Upper lobe of left lung (tissue), 6 donors: ENCODE results near the gene SBSN. TPM values are rescaled to one million over a fixed set of nuclear protein-coding genes. Genes with fewer than 3 reads are reported as not detected.
A peak's percentile ranks its signal among the peaks of the same experiment; 100 is the strongest.

ENCODE experiments used
- ATAC-seq, 2 donors: fragments of 200-7000 bp; cut with Tn5 transposase; one replicate each; pipeline ENCODE4 v1.9.1; 2022; ENCODE audit warnings: mild to moderate bottlenecking in 2 of 2, moderate library complexity in 2 of 2; ENCODE audit not compliant: low FRiP score in 2 of 2
- DNase-seq, 2 donors: peaks; one replicate each; pipeline ENCODE4 v3.0.0-alpha.2; 2019 to 2020
- H3K27ac ChIP-seq, 4 donors: fragments of 200-600 bp; sonication (generic); one replicate each; pipeline ENCODE4 v1.5.1; 2016 to 2019
- H3K27me3 ChIP-seq, 4 donors: fragments of 200-600 bp; sonication (generic); one replicate each; pipeline ENCODE4 v1.5.1; 2017 to 2019
- H3K36me3 ChIP-seq, 4 donors: fragments of 200-600 bp; sonication (generic); one replicate each; pipeline ENCODE4 v1.5.1; 2016 to 2019
- H3K4me1 ChIP-seq, 4 donors: fragments of 200-600 bp; sonication (generic); one replicate each; pipeline ENCODE4 v1.5.1; 2018 to 2019
- H3K4me3 ChIP-seq, 4 donors: fragments of 200-600 bp; sonication (generic); one replicate each; pipeline ENCODE4 v1.5.1; 2017 to 2019; ENCODE audit warnings: mild to moderate bottlenecking in 2 of 4, moderate library complexity in 1 of 4
- H3K9me3 ChIP-seq, 4 donors: fragments of 200-600 bp; sonication (generic); one replicate each; pipeline ENCODE4 v1.5.1; 2018 to 2019
- EP300 ChIP-seq, 4 donors: sonication (generic); formaldehyde crosslinking; IDR thresholded peaks; one replicate each; pipeline ENCODE4 v1.5.1; 2017; ENCODE audit warnings: antibody characterized with exemption in 4 of 4, control low read depth in 2 of 4
- POLR2A ChIP-seq, 4 donors: fragments of 450-650 bp; IDR thresholded peaks; one replicate each; pipeline ENCODE4 v1.5.1; 2016 to 2017; ENCODE audit warnings: antibody characterized with exemption in 4 of 4, mild to moderate bottlenecking in 2 of 4
- POLR2AphosphoS5 ChIP-seq, 2 donors: sonication (generic); formaldehyde crosslinking; IDR thresholded peaks; one replicate each; pipeline ENCODE4 v1.5.1; 2017; ENCODE audit warnings: antibody characterized with exemption in 2 of 2
- WGBS, 2 donors: methylation state at CpG; one replicate each; pipeline ENCODE4 v1.1.5; 2017 to 2018; 5-methylcytosine and 5-hydroxymethylcytosine counted together
- total RNA-seq, 6 donors: library from RNA; depleted of rRNA in 4 of 6; stranded (reverse); fragments of >200 nt in 4 of 6; gene quantifications; one replicate each; pipeline versions ENCODE4 v1.1.0 to v1.2.1, GENCODE V29; 2016 to 2021
- TF ChIP-seq, protein P1 (sequence below), 6 experiments: fragments of 450-650 bp in 4 of 6; fragments of 200-600 bp in 2 of 6; sonication (generic) in 2 of 6; IDR thresholded peaks; one replicate each; pipeline ENCODE4 v1.5.1; 2016 to 2019; ENCODE audit warnings: antibody characterized with exemption in 6 of 6
- donor health status: DM: no; HTN: no; CAD: no; lungs with moderate emphysema.
- donor health status: DM: no; HTN: yes; CAD: no; lungs with severe emphysema.

The SBSN gene
- total RNA-seq, 6 donors from 2014 or later, result not detected

DNA sequence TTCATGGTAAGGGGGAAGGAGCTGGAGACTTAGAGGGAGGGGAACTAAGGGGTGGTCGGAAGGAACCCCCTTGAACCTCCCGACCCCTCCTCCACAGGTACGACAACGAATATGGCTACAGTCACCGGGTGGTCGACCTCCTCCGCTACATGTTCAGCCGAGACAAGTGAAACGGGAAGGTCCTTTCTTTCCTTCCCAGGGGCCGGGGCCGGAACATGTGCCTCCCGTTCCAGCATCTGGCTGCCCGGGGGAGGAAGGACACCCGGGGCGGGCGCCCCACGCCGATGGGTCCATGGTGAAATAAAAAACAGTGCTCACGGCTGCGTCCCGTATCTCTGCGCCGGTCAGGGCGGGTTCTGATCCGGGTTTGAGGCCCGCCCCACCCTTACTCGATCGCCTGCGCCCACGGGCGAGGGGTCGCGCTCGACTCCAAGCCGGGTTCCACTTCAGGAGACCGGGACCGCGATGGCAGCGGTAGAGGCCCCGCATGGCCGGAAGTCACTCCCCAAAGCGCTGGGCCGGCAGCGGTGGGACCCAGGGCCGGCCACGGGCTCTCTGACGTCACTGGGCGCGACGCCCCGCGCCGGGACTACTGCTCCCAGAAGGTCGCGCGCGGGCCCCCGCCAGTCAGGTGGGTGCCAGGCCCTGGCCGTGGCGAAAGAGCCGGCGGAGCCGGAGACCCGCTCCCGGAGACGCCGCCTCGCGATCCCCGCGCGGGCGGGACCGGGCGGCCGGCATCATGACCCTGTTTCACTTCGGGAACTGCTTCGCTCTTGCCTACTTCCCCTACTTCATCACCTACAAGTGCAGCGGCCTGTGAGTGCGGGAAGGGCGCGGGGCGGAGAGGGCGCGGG, 17.1 kb upstream of the SBSN start, which contains the start of gene TMEM147:
Gene TMEM147, plus strand, starts transcription at position 626 of the 854 bp plus-strand sequence. Its CDS starts 114 bp downstream, at position 740.
- Histone ChIP-seq H3K4me1 (peaks cover 18 to 28% (median 20%) of the 10 kb centered on the region in 4 donors), H3K9me3 (no peaks in the 10 kb centered on the region), H3K27me3 (no peaks in the 10 kb centered on the region), H3K36me3 (peaks cover 0 to 8% (median 2%) of the 10 kb centered on the region in 4 donors), H3K27ac (peak within 1 kb of the TSS; percentile 77 to 90 (median 85)), H3K4me3 (peak within 1 kb of the TSS; percentile 69 to 95 (median 81))
- DNase-seq (peak; percentile 97 to 99), ATAC-seq (peak; percentile 92 to 97)
- TF ChIP-seq EP300 (IDR thresholded peaks at IDR 0.05), result no peak
- peak; percentile 67 to 82 for TF ChIP-seq POLR2AphosphoS5 (IDR thresholded peaks at IDR 0.05)
- peak in 3 of 4 donors; percentile 41 to 77 (median 42) for TF ChIP-seq POLR2A (IDR thresholded peaks at IDR 0.05)
- TF ChIP-seq, protein P1, sequence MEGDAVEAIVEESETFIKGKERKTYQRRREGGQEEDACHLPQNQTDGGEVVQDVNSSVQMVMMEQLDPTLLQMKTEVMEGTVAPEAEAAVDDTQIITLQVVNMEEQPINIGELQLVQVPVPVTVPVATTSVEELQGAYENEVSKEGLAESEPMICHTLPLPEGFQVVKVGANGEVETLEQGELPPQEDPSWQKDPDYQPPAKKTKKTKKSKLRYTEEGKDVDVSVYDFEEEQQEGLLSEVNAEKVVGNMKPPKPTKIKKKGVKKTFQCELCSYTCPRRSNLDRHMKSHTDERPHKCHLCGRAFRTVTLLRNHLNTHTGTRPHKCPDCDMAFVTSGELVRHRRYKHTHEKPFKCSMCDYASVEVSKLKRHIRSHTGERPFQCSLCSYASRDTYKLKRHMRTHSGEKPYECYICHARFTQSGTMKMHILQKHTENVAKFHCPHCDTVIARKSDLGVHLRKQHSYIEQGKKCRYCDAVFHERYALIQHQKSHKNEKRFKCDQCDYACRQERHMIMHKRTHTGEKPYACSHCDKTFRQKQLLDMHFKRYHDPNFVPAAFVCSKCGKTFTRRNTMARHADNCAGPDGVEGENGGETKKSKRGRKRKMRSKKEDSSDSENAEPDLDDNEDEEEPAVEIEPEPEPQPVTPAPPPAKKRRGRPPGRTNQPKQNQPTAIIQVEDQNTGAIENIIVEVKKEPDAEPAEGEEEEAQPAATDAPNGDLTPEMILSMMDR (IDR thresholded peaks at IDR 0.05), result peak in 2 of 6 experiments; percentile 24
- WGBS, 2 donors, result 0 to 2% methylated on average over 40 to 56 of the region's 85 CpGs

DNA sequence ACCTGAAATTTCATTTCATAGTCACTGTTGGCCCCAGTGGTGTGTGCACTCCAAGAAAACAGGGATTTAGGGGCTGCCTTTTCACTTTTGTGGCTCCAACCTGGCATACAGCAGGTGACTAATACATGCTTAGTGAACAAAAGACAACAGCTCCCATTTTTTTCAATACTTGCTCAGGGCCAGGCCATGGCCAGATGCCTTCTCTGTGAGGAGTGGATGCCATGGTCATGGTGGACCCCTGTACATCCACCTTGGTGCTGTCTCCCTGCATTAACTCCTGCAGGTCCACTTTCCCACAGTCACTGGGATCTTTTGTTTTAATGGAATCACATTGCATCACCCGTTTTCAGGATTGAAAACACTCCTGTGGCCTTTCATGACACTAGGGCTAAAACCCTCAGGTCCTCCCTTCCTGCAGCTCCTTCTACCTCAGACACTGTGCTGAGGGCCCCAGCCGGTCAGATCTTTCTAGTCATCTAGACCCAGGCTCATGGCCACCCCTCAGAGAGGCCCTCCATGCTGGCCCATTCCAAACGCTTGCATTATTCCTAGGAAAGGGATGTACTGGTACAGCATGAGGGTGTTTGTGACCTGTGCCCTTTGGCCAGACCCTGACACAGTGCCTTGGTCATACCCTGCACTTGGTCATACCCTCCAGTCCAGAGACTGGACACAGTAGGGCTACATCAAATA, 16.1 kb upstream of the SBSN start:
- ATAC-seq (no peak), DNase-seq (no peak)
- Histone ChIP-seq H3K27ac (peak overlapping the region in 2 of 4 donors; percentile 77 to 87), H3K36me3 (peaks cover 0 to 8% (median 2%) of the 10 kb centered on the region in 4 donors), H3K4me3 (peak overlapping the region; percentile 69 to 95 (median 81)), H3K4me1 (peaks cover 18 to 28% (median 20%) of the 10 kb centered on the region in 4 donors), H3K27me3 (no peaks in the 10 kb centered on the region), H3K9me3 (no peaks in the 10 kb centered on the region)
- TF ChIP-seq POLR2AphosphoS5 (IDR thresholded peaks at IDR 0.05) (no peak), EP300 (IDR thresholded peaks at IDR 0.05) (no peak), POLR2A (IDR thresholded peaks at IDR 0.05) (no peak)
- TF ChIP-seq, protein P1 (IDR thresholded peaks at IDR 0.05), result no peak
- 83 to 89% methylated on average over 3 of the region's 3 CpGs for WGBS, 2 donors

GRCh38 chr19:35543280-35544109, 15.4 kb upstream of the SBSN start:
- Histone ChIP-seq H3K36me3 (peaks cover 0 to 8% (median 2%) of the 10 kb centered on the region in 4 donors), H3K27ac (no peak overlapping the region), H3K4me3 (peak overlapping the region in 1 of 4 donors; percentile 81), H3K27me3 (no peaks in the 10 kb centered on the region), H3K4me1 (peaks cover 18 to 28% (median 20%) of the 10 kb centered on the region in 4 donors), H3K9me3 (no peaks in the 10 kb centered on the region)
- no peak for TF ChIP-seq POLR2A (IDR thresholded peaks at IDR 0.05)
- no peak for TF ChIP-seq EP300 (IDR thresholded peaks at IDR 0.05)
- no peak for TF ChIP-seq POLR2AphosphoS5 (IDR thresholded peaks at IDR 0.05)
- TF ChIP-seq, protein P1 (IDR thresholded peaks at IDR 0.05), result no peak
- ATAC-seq (no peak), DNase-seq (no peak)
- WGBS, 2 donors, result 96 to 100% methylated on average over 8 to 15 of the region's 15 CpGs

- WGBS, 2 donors, result 97 to 98% methylated on average over 11 of the region's 11 CpGs
- ATAC-seq, result no peak
- H3K27me3 ChIP-seq, result no peaks in the 10 kb centered on the region
Observed at GRCh38 chr19:35542209-35542608, 14.1 kb upstream of the SBSN start.

More at GRCh38 chr19:35542209-35542608, 14.1 kb upstream of the SBSN start:
- no peak for DNase-seq
- Histone ChIP-seq H3K27ac (no peak overlapping the region), H3K4me3 (no peak overlapping the region), H3K4me1 (peaks cover 18 to 26% (median 20%) of the 10 kb centered on the region in 4 donors), H3K9me3 (no peaks in the 10 kb centered on the region), H3K36me3 (peaks cover 0 to 5% (median 0%) of the 10 kb centered on the region in 4 donors)
- TF ChIP-seq, protein P1 (IDR thresholded peaks at IDR 0.05), result no peak
- no peak for TF ChIP-seq POLR2A (IDR thresholded peaks at IDR 0.05)
